GM18498 (cell line): ENCODE data around the gene PLA2G4D.

Source experiments
- ATAC-seq: cut with Tn5 transposase; IDR thresholded peaks from one replicate; pipeline ENCODE4 v1.9.1; 2021; ENCODE audit warnings: mild to moderate bottlenecking, moderate library complexity; ENCODE audit not compliant: unreplicated experiment

The PLA2G4D gene

GRCh38 chr15:42079401-42079908 lies 14.9 kb downstream of the PLA2G4D start:
- no peak for ATAC-seq

GRCh38 chr15:42078903-42079302 lies 15.5 kb downstream of the PLA2G4D start:
- ATAC-seq, result no peak

GRCh38 chr15:42077689-42078088 lies 16.7 kb downstream of the PLA2G4D start:
- no peak for ATAC-seq

GRCh38 chr15:42073418-42073817 lies 20.9 kb downstream of the PLA2G4D start:
- ATAC-seq, result no peak

- no peak for ATAC-seq
Observed at GRCh38 chr15:42072141-42072685, 22.1 kb downstream of the PLA2G4D start.

GRCh38 chr15:42071717-42072116 lies 22.6 kb downstream of the PLA2G4D start:
- ATAC-seq, result no peak

GRCh38 chr15:42070976-42071350 lies 23.4 kb downstream of the PLA2G4D start:
- ATAC-seq, result no peak

- ATAC-seq, result no peak
Observed at GRCh38 chr15:42070279-42070975, 23.9 kb downstream of the PLA2G4D start.

GRCh38 chr15:42069496-42070278 lies 24.7 kb downstream of the PLA2G4D start:
- ATAC-seq, result no peak

- no peak for ATAC-seq
Observed at GRCh38 chr15:42069025-42069424, 25.3 kb downstream of the PLA2G4D start.

- no peak for ATAC-seq
Observed at GRCh38 chr15:42068601-42069000, 25.8 kb downstream of the PLA2G4D start.

GRCh38 chr15:42066764-42067415 lies 27.5 kb downstream of the PLA2G4D start:
- ATAC-seq, result no peak

GRCh38 chr15:42065468-42065867 lies 28.9 kb downstream of the PLA2G4D start:
- no peak for ATAC-seq

- ATAC-seq, result no peak
Observed at GRCh38 chr15:42065033-42065432, 29.3 kb downstream of the PLA2G4D start.

GRCh38 chr15:42064271-42064670 lies 30.1 kb downstream of the PLA2G4D start:
- ATAC-seq, result no peak

- ATAC-seq, result no peak
Observed at GRCh38 chr15:42063122-42063848, 31.1 kb downstream of the PLA2G4D start.

GRCh38 chr15:42062284-42062806 lies 32.0 kb downstream of the PLA2G4D start:
- no peak for ATAC-seq

- ATAC-seq, result no peak
Observed at GRCh38 chr15:42060797-42061196, 33.6 kb downstream of the PLA2G4D start.

- no peak for ATAC-seq
Observed at GRCh38 chr15:42060477-42060763, 33.9 kb downstream of the PLA2G4D start.

GRCh38 chr15:42059661-42060476 lies 34.5 kb downstream of the PLA2G4D start:
- no peak for ATAC-seq
